Activated CD8-positive, alpha-beta memory T cell treated with anti-CD3 and anti-CD28 coated beads, Interleukin-2, amount 50 U/mL, for 1 hour (primary cell): ENCODE results near the gene METTL26.

Experiments used
- DNase-seq: peaks from one replicate; pipeline ENCODE4 v3.0.0-alpha.2; 2020; ENCODE audit errors: extremely low read depth

METTL26 gene

DNA sequence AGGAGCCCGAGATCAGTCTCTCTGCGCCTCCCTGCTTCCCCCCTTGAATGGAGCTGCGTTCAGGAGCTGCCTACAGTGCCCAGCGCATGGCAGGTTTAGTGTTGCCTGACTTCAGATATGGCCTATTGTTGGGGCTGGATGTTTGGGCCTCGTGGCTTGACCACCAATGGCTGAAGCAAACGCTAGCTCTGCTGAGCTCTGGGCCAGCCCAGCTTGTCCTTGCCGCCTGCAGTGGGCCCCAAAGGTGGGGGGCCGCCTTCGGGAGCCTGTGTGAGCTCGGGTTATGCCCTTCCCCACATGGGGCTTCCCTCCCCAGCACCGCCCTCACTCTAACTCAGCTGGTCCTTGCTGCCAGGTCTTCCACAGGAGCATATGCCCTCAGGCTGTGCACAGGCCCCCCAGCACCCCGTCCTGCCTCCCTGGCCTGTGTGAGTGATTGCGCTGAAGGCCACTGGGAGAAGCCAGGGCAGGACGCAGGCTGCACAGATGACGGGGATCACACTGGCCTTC is 2.0 kb upstream of the METTL26 start:
- no peak for DNase-seq

DNA sequence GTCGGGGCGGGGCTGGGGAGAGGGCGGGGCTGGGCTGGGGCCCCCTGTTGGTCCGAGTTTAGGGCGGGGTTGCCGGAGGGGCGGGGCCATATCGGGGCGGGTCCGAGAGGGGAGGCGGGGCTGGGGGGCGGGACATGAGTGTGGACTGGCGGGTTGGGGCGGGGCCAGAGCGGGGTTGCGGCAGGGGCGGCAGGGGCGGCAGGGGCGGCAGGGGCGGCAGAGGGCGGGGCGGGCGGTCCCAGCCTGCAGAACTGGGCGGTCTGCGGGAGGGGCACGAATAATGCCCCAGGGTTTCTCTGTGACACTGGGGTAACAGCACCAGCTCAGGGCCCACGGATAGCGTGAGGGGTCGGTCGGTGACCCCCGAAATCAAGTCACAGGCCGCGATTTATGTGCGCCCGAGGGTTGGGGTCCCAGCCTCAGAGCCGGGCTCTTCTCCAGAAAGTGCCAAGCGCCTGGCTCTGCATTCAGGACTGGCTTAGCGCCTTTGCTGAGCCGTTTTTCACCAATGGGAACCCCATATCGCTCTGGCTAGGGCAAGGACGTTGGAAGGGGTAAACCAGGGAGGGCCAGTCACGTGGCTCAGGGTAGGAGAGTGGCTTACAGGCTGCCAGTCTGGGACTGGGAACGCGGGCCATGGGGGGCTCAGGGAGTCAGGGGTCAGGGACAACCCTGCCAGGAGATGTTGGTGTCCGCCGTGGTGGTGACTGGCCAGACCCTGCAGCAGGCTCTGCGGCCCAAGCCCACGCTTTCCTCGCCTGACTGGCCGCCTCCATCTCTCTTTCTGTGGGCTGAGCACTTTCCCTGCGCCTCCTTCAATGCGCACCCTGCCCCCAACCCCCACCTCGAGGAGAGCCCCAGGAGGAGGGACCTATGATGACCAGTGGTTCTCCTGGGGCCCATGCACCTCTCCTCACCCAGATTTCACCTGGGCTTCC is 1.2 kb upstream of the METTL26 start:
- peak; percentile 70 for DNase-seq

DNA sequence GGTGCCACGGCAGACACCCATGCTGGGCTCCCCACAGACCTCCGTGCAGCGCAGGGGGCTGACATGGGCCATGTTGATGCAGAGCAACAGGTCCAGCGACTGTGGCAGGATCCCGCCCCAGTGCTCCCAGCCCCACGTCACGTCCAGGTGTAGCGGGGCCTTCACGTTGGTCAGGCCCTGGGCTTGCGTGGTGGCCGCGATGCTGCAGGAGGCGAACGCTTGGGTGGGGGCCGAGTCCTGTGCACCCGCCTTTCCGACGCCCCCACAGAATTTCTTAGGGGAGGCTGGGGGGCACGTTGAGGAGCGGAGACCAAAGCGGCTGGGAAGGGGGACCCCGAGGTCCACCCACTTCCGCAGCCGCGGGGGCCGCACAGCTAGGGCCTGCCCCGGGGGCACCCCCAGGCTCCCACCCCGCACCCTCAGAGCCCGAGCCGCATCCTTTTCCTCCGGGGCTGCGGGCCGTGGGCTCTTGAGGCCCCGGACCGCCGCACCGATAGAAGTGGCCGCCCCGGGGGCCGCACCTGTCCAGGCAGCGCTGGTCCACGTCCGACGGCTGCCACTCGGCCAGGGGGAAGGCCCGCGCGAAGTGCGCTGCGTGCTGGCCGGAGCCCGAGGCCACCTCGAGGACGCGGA is 416 bp downstream of the METTL26 start:
- no peak for DNase-seq

DNA sequence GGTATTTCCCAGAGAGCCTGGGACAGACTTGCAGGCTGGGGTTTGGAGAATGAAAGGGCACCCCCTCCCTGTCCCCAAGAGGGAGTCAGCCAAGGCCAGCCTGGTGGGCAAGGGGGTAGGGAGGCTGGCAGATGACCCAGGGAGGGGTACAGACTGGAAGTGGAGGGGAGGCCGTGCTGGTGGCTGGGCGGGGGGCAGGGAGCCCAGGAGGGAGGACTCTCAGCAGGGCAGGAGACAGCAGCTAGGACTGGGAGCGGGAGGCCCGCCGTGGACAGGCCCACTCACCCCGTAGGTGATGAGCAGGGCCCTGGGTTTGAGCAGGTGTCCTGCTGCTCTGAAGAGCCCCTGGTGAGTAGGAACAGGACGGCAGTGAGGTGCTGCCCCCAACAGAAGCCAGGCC is 1.1 kb downstream of the METTL26 start:
- DNase-seq, result no peak

DNA sequence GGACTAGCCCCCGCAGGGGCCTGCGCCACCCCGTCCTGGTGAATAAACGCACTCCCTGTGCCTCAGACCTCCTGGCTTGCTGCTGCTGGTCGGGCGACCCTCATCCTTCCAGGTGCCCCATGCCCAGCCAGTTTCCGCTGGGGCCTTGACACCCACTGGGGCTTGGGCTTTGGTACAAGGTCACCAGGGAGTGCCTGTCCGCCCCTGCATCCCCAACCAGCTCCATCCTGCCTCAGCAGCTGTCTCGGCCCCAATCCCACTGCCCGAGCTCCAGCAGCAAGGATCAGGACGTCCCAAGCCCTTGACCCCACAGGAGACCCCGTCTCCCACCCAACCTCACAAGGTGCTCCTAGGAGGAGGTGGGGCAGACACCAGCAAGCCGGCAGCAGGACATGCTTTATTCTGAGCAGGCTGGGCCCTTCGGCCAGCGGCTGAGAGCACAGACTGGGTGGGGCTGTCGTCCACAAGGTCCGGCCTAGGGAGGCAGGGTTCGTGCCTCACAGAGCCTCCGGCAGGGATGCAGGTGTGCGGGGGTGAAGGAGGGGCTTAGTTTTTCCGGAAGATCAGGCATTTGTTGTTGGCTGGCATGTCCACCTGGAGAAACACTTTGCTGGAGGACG is 1.9 kb downstream of the METTL26 start:
- DNase-seq, result no peak

DNA sequence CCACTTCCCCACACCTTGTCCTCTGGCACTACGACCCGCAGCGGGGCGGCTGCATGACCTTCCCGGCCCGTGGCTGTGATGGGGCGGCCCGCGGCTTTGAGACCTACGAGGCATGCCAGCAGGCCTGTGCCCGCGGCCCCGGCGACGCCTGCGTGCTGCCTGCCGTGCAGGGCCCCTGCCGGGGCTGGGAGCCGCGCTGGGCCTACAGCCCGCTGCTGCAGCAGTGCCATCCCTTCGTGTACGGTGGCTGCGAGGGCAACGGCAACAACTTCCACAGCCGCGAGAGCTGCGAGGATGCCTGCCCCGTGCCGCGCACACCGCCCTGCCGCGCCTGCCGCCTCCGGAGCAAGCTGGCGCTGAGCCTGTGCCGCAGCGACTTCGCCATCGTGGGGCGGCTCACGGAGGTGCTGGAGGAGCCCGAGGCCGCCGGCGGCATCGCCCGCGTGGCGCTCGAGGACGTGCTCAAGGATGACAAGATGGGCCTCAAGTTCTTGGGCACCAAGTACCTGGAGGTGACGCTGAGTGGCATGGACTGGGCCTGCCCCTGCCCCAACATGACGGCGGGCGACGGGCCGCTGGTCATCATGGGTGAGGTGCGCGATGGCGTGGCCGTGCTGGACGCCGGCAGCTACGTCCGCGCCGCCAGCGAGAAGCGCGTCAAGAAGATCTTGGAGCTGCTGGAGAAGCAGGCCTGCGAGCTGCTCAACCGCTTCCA is 2.6 kb downstream of the METTL26 start:
- DNase-seq, result no peak

DNA sequence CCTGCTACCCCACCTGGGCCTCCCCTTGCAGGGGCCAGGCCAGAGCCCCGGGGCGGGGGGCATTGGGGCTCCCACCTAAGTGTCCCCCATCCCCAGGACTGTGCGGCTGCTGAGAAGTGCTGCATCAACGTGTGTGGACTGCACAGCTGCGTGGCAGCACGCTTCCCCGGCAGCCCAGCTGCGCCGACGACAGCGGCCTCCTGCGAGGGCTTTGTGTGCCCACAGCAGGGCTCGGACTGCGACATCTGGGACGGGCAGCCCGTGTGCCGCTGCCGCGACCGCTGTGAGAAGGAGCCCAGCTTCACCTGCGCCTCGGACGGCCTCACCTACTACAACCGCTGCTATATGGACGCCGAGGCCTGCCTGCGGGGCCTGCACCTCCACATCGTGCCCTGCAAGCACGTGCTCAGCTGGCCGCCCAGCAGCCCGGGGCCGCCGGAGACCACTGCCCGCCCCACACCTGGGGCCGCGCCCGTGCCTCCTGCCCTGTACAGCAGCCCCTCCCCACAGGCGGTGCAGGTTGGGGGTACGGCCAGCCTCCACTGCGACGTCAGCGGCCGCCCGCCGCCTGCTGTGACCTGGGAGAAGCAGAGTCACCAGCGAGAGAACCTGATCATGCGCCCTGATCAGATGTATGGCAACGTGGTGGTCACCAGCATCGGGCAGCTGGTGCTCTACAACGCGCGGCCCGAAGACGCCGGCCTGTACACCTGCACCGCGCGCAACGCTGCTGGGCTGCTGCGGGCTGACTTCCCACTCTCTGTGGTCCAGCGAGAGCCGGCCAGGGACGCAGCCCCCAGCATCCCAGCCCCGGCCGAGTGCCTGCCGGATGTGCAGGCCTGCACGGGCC is 3.4 kb downstream of the METTL26 start:
- no peak for DNase-seq

DNA sequence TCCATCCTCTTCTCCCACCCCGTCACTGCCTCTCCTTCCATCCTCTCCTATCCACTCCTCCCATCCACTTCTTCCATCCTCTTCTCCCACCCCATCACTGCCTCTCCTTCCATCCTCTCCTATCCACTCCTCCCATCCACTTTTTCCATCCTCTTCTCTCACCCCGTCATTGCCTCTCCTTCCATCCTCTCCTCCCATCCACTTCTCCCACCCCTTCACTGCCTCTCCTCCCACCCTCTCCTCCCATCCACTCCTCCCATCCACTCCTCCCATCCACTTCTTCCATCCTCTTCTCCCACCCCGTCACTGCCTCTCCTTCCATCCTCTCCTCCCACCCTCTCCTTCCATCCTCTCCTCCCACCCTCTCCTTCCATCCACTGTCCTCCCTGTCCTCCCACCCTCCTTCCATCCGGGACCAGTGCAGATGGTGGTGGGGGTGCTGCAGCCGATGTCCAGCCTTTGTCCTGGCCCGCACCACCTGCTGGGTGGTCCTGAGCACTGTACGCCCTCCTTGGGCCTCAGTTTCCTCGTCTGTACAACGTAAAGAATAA is 4.2 kb downstream of the METTL26 start:
- no peak for DNase-seq

DNA sequence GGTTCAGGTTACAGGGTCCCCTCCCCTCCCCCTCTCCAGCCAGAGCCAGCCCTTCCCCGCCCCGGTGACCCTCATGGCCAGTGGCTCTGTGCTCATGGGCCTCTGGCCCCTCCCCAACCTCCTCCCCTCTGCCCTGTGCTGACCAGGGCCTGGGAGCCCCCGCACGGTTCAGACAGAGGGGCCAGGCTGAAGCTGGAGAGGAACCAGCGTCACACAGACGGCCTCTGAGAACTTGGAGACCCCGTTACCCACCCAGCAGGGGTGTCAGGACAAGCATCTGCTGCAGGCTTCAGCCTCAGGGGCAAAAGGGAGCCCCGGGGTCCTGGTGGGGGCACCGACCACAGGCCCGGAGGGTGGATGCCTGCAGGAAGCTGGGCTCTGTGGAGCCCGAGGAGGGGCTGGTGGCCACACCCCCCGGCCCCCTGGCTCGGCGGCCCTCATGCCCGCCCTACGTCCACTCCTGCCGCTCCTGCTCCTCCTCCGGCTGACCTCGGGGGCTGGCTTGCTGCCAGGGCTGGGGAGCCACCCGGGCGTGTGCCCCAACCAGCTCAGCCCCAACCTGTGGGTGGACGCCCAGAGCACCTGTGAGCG is 5.2 kb downstream of the METTL26 start, which contains the start of gene WFIKKN1:
Gene WFIKKN1, plus strand, starts transcription at position 171 of the 591 bp plus-strand sequence. Its CDS starts 269 bp downstream, at position 440.
- DNase-seq, result no peak

DNA sequence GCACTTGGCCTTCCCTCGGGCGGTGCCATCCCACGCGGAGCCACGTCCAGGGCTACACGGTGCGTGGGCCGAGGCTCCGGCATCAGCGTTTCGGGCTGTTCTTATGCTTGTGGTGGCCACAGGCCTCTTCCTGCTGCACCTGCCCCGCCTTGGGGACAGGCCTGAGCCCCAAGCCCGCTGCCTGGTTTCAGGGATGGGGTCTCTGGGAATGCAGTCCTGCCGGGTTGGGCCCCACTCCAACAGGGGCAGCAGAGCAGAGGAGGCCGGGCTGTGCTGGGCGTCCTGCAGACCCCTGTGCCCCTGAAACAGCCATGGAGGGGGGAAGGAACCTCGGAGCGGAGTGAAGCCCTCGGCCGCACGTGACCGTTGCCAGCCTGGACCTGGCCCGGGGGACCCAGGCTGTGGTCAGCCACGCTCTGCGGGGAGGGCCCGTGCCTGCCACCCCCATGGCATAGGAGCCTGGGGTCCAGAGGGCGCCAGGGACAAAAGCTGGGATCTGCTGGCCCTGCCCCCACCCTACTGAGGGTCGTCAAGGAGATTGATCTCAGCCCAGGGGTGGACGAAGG is 5.8 kb downstream of the METTL26 start:
- no peak for DNase-seq

DNA sequence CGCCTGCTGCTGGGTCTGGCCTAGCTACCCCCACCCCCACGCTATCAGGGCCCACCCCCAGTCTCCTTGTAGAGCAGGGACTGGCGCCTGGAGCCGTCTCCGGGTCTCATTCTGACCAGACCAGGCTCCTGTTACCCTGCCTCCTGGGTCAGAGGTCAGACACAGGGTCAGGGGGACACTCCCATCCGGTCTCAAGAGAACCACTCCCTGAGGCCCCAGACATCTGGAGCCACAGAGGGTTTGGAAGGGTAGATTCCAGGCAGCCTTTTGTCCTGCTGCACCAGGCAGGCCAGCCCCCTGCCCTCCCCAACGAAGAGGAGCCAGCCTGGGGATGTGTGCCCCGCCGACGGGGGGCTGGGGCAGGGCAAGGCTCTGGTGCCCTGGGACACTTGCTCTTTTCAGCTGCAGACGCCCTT is 6.3 kb downstream of the METTL26 start:
- no peak for DNase-seq

DNA sequence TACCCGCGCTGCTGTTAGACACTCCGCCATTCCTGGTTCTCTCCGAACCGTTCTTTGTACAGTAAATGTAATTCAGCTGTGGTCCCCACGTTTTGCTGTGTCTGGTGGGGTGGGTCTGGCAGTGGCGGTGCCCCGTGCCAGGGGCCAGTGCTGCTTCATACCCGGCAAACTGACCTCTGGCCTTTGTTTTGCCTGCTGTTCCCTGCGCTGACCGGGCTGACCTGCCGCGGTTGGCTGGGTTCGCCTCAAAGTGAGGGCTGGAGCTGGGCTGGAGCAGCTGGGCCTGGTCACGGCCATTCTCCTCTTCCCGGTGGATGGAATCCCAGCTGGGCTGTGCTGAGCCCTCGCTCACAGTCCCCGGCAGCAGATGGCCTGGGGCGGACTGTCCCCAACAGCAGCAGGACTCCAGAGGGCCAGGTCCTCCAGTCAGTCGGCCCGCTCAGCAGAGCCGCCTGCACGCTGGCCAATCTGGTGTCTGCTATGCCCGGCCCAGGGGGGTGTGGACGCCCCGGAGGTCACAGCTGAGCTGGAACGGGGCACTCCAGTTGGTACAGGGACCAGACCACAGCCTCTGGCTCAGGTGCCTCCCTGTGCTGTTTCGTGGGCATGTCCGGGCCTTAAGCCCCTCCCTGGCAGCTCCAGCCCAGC is 6.8 kb downstream of the METTL26 start:
- DNase-seq, result no peak

DNA sequence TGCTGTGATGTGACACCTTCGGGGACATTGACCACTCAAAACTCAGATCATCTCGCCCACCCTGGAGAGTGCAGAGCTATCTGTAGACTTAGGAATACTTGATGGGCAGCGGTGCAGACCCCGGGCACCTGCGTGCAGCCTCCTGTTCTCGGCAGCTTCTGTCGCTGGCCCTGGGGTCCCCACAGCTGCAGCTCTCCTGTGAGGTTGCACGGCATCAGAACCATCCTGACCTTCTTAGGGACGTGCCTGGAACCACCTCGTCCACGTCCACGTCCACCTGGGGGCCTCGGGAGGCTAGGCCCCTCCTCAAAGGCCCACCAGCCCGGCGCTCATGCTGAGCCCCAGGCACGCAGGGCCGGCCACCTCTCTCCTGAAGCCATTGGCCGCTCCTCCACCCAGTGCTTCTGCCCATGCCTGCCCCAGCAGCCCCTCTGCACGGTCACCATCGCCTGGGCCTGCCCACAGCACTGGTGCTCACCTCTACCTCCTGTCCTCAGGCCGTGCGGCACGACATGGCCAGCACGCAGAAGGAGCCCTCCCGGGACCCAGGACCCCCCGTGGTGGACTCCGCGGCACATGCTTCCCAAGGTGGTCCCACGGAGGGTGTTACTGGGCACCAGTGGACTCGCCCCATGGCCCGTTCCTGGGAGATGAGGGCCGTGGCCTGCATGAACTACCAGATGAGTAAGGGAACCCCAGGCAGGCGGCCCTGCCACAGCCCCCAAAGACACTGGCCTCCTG is 7.6 kb downstream of the METTL26 start:
- no peak for DNase-seq

DNA sequence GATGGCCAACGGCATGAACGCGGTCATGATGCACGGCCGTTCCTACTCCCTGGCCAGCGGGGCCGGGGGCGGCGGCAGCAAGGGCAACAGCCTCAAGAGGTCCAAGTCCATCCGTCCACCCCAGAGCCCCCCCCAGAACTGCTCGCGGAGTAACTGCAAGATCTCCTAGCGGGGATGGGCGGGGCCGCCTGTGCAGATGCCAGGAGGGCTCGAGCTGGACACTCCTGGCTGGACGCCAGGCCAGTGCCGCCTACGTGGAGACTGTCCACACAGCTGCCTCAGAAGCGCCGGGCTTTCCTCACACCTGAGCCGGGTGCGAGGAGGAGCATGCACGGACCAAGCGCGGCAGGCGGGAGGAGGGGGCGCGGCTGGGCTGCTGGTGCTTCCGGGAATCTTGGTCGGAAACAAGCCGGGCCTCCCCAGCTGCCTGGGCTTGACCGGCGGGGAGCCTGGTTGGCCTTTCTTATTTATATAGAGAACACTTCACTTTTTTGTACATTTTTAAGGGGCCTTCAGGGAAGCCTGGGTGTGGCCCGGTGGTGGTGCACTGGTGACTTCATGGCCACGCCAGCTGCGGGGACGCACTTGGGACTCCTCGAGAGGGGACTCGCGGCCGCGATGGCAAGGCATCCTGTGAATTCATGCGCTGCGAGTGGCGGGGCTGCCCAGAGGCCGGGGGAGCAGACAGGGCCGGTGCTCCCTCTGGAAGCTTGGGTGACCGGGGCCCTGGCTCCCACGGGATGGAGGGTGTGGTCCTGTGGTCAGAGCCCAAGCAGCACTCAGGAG is 8.5 kb downstream of the METTL26 start:
- DNase-seq, result no peak

DNA sequence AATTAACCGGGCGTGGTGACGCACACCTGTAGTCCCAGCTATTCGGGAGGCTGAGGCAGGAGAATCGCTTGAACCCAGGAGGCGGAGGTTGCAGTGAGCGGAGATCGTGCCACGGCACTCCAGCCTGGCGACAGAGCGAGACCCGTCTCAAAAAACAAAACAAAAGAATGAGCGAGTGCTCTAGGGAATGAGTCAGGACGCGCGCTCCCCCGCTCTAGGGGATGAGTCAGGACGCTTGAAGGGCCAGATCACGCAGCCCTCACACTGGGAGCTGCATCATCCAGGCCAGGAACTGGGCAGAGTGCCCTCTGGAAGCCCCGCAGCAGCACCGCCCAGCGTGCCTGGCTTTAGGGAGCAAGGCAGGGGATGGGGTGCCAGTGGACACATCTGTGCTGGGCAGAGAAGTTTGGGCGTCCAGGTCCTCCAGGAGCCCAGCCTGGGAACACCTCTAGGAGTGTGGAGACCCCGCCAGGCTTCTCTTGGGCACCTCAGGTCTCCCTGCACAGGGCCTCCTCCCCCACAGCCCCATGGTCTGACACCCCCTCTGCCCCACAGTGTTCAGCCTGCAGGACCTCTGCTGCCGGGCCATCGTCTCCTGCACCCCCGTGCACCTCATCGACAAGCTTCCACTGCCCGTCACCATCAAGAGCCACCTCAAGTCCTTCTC is 9.2 kb downstream of the METTL26 start:
- no peak for DNase-seq

DNA sequence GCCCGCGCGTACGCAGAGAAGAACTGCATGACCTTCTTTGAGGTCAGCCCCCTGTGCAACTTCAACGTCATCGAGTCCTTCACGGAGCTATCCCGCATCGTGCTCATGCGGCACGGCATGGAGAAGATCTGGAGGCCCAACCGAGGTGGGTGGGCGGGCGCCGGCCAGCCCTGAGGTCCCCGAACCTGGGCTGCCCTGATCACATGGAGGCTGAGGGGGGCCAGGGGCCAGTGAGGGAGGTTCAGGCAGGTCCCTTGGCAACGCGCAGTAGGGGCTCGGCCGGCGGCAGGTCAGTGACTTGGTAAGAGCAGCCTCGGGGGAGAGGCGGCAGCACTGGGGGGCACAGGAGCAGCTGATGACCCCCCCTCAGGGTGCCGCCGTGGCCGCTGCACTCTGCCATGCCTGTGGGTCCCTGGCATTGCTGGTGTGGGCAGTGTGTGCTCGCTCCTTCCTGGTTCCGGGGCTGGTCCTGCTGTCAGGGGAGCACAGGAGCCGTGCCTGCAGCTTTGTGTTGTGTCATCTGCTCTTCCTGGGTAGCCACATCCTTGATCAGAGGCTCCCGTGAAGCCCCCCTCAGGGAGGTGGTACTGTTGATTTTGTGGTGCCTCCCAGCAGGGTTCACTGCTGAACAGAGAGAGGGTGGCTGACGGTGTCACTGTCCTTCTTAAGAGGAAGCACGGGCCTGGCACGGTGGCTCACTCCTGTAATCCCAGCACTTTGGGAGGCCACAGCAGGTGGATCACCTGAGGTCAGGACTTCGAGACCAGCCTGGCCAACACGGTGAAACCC is 9.9 kb downstream of the METTL26 start:
- no peak for DNase-seq
